HG03039 (cell line): ENCODE measurements around the gene NPIPA3.
A peak's percentile ranks its signal among the peaks of the same experiment; 100 is the strongest.
"Not testable (repeated sequence)": the region's sequence is repeated elsewhere in the genome, so short reads cannot be mapped to it uniquely, and the experiment has no call there.

Source experiments
- ATAC-seq: cut with Tn5 transposase; IDR thresholded peaks from one replicate; pipeline ENCODE4 v1.9.1; 2021; ENCODE audit warnings: mild to moderate bottlenecking, moderate library complexity; ENCODE audit not compliant: unreplicated experiment

NPIPA3 gene

GRCh38 chr16:14742273-14743128, 39.3 kb downstream of the NPIPA3 start, which contains the start of gene NPIPA2:
NPIPA2 (plus strand) TSS chr16:14742533; CDS start chr16:14748066, 5,533 bp downstream.
- peak; percentile 89 for ATAC-seq

GRCh38 chr16:14773654-14774053, 70.4 kb downstream of the NPIPA3 start:
- ATAC-seq: not testable (repeated sequence)

- not testable (repeated sequence) for ATAC-seq
These were observed 72.4 kb downstream of the NPIPA3 start for GRCh38 chr16:14775624-14776023.
